ENCODE measurements around the gene BDNF.

The BDNF gene

GRCh38 chr11:27716835-27717234, 16.6 kb upstream of the BDNF start:
- Histone ChIP-seq H3K4me2 (ENCODE audit: low read depth, low read length, poor library complexity, severe bottlenecking) (no peak overlapping the region), H3K79me2 (ENCODE audit: insufficient read depth, low read length) (no peaks in the 10 kb centered on the region), H3K4me1 (ENCODE audit: insufficient read depth, low read length, poor library complexity, severe bottlenecking) (no peaks in the 10 kb centered on the region), H3K27me3 (ENCODE audit: insufficient read depth, low read length, poor library complexity, severe bottlenecking) (no peaks in the 10 kb centered on the region), H2AFZ (ENCODE audit: low read length) (no peak overlapping the region), H4K20me1 (ENCODE audit: insufficient read depth, low read length, poor library complexity, severe bottlenecking) (no peaks in the 10 kb centered on the region), H3K9me3 (ENCODE audit: insufficient read depth, low read depth, low read length) (peaks cover 5% of the 10 kb centered on the region; the same call in 1 of the 2 replicates), H3K4me3 (ENCODE audit: low read length, poor library complexity, severe bottlenecking) (no peak overlapping the region), H3K9ac (ENCODE audit: low read depth, low read length, poor library complexity, severe bottlenecking) (no peak overlapping the region), H3F3A (ENCODE audit: low read depth) (no peaks in the 10 kb centered on the region), H3K36me3 (ENCODE audit: insufficient read depth, low read length) (no peaks in the 10 kb centered on the region), H3K9me2 (replicated peaks; ENCODE audit: low read depth, low read length) (no peaks in the 10 kb centered on the region)
- TF ChIP-seq EZH2phosphoT487 (IDR thresholded peaks at IDR 0.05; ENCODE audit: borderline replicate concordance): no peak
- TF ChIP-seq, protein P1, sequence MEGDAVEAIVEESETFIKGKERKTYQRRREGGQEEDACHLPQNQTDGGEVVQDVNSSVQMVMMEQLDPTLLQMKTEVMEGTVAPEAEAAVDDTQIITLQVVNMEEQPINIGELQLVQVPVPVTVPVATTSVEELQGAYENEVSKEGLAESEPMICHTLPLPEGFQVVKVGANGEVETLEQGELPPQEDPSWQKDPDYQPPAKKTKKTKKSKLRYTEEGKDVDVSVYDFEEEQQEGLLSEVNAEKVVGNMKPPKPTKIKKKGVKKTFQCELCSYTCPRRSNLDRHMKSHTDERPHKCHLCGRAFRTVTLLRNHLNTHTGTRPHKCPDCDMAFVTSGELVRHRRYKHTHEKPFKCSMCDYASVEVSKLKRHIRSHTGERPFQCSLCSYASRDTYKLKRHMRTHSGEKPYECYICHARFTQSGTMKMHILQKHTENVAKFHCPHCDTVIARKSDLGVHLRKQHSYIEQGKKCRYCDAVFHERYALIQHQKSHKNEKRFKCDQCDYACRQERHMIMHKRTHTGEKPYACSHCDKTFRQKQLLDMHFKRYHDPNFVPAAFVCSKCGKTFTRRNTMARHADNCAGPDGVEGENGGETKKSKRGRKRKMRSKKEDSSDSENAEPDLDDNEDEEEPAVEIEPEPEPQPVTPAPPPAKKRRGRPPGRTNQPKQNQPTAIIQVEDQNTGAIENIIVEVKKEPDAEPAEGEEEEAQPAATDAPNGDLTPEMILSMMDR (conservative IDR thresholded peaks at IDR 0.05; ENCODE audit: low read length): no peak

DNA sequence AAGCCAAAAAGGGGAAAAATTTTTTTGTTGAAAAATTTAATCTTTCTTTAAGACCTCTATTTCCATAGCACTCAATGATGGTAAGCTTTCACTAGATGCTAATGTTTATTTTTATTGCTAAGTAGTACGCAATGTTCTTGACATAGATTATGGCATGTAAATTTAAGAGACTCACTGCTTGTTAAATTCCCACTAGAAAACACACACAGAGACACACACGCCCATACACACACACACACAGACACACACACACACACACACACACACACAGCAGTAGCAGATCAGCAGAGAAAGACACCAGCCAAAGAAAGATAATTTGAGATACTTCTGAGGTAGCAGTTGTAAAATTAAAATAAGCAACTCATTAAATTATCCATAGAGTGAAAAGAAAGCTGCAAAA, 16.0 kb upstream of the BDNF start:
- no peak for TF ChIP-seq EZH2phosphoT487 (IDR thresholded peaks at IDR 0.05; ENCODE audit: borderline replicate concordance)
- TF ChIP-seq, protein P1 (conservative IDR thresholded peaks at IDR 0.05; ENCODE audit: low read length): no peak
- no peaks in the 10 kb centered on the region for H3K4me1 ChIP-seq (ENCODE audit: insufficient read depth, low read length, poor library complexity, severe bottlenecking)
- H3K9me3 ChIP-seq (ENCODE audit: insufficient read depth, low read depth, low read length): peaks cover 5% of the 10 kb centered on the region; the same call in 1 of the 2 replicates
- H3K4me3 ChIP-seq (ENCODE audit: low read length, poor library complexity, severe bottlenecking): no peak overlapping the region
- H4K20me1 ChIP-seq (ENCODE audit: insufficient read depth, low read length, poor library complexity, severe bottlenecking): no peaks in the 10 kb centered on the region
- H3F3A ChIP-seq (ENCODE audit: low read depth): no peaks in the 10 kb centered on the region
- H3K79me2 ChIP-seq (ENCODE audit: insufficient read depth, low read length): no peaks in the 10 kb centered on the region
- no peaks in the 10 kb centered on the region for H3K9me2 ChIP-seq (replicated peaks; ENCODE audit: low read depth, low read length)
- H2AFZ ChIP-seq (ENCODE audit: low read length): no peak overlapping the region
- H3K4me2 ChIP-seq (ENCODE audit: low read depth, low read length, poor library complexity, severe bottlenecking): no peak overlapping the region
- no peak overlapping the region for H3K9ac ChIP-seq (ENCODE audit: low read depth, low read length, poor library complexity, severe bottlenecking)
- no peaks in the 10 kb centered on the region for H3K27me3 ChIP-seq (ENCODE audit: insufficient read depth, low read length, poor library complexity, severe bottlenecking)
- no peaks in the 10 kb centered on the region for H3K36me3 ChIP-seq (ENCODE audit: insufficient read depth, low read length)

GRCh38 chr11:27711725-27712124, 11.5 kb upstream of the BDNF start:
- Histone ChIP-seq H3K4me3 (ENCODE audit: low read length, poor library complexity, severe bottlenecking) (no peak overlapping the region), H3K9ac (ENCODE audit: low read depth, low read length, poor library complexity, severe bottlenecking) (no peak overlapping the region), H3K36me3 (ENCODE audit: insufficient read depth, low read length) (no peaks in the 10 kb centered on the region), H3K9me3 (ENCODE audit: insufficient read depth, low read depth, low read length) (no peaks in the 10 kb centered on the region), H3K79me2 (ENCODE audit: insufficient read depth, low read length) (no peaks in the 10 kb centered on the region), H3K27me3 (ENCODE audit: insufficient read depth, low read length, poor library complexity, severe bottlenecking) (no peaks in the 10 kb centered on the region), H4K20me1 (ENCODE audit: insufficient read depth, low read length, poor library complexity, severe bottlenecking) (no peaks in the 10 kb centered on the region), H3K9me2 (replicated peaks; ENCODE audit: low read depth, low read length) (no peaks in the 10 kb centered on the region), H3F3A (ENCODE audit: low read depth) (no peaks in the 10 kb centered on the region), H2AFZ (ENCODE audit: low read length) (no peak overlapping the region), H3K4me2 (ENCODE audit: low read depth, low read length, poor library complexity, severe bottlenecking) (no peak overlapping the region), H3K4me1 (ENCODE audit: insufficient read depth, low read length, poor library complexity, severe bottlenecking) (no peaks in the 10 kb centered on the region)
- no peak for TF ChIP-seq EZH2phosphoT487 (IDR thresholded peaks at IDR 0.05; ENCODE audit: borderline replicate concordance)
- TF ChIP-seq, protein P1 (conservative IDR thresholded peaks at IDR 0.05; ENCODE audit: low read length): no peak
